RWPE2 (cell line): Measurements from ENCODE around the gene ADAM33.

Source experiments
- ATAC-seq: fragments of 200-7000 bp; cut with Tn5 transposase; 3 replicates; pipeline ENCODE4 v1.9.1; 2021; ENCODE audit warnings: low read depth
- DNase-seq: peaks from one replicate; pipeline ENCODE4 v3.0.0-alpha.2; 2020; ENCODE audit warnings: low spot score
- H3K27ac ChIP-seq: fragments of 450-650 bp; 2 replicates; pipeline ENCODE4 v1.5.1; 2017; ENCODE audit warnings: mild to moderate bottlenecking; ENCODE audit not compliant: poor library complexity, severe bottlenecking
- H3K27me3 ChIP-seq: fragments of 250-450 bp; sonication (Bioruptor Pico); 2 replicates; pipeline ENCODE4 v1.5.1; 2021; ENCODE audit warnings: mild to moderate bottlenecking, moderate library complexity; ENCODE audit not compliant: insufficient read depth, poor library complexity, severe bottlenecking
- H3K36me3 ChIP-seq: fragments of 250-450 bp; sonication (Bioruptor Pico); 2 replicates; pipeline ENCODE4 v1.5.1; 2020; ENCODE audit warnings: low read depth, mild to moderate bottlenecking, moderate library complexity
- H3K4me1 ChIP-seq: fragments of 250-450 bp; sonication (Bioruptor Pico); 2 replicates; pipeline ENCODE4 v1.5.1; 2021; ENCODE audit warnings: mild to moderate bottlenecking, moderate library complexity; ENCODE audit not compliant: insufficient read depth, poor library complexity, severe bottlenecking
- H3K4me3 ChIP-seq: fragments of 250-450 bp; sonication (Bioruptor Pico); 2 replicates; pipeline ENCODE4 v1.5.1; 2021; ENCODE audit warnings: mild to moderate bottlenecking, moderate library complexity; ENCODE audit not compliant: severe bottlenecking
- H3K9me3 ChIP-seq: fragments of 250-450 bp; sonication (Bioruptor Pico); 2 replicates; pipeline ENCODE4 v1.5.1; 2021; ENCODE audit warnings: mild to moderate bottlenecking, moderate library complexity; ENCODE audit not compliant: severe bottlenecking
- TF ChIP-seq, protein P1 (sequence below): fragments of 450-650 bp; IDR thresholded peaks from one replicate; pipeline ENCODE4 v1.5.1; 2017; ENCODE audit warnings: mild to moderate bottlenecking, moderate library complexity; ENCODE audit not compliant: poor library complexity, severe bottlenecking

ADAM33 gene

DNA sequence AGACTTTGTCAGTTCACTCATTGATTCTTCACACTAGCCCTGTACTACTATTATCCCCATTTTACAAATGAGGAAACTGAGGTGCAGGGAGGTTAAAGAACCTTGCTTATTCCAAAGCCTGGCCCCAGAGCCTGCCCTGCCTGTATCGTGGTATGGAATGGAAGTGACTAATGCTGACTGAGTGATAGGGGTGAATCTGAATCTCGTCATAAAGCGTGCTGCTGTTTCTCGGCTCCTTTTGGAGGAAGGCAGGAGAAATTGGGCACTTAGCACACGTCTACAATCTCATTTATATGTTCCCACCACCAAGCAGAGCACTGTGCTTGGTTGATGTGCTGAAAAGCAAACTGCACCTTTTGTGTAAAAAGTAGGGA, 35.8 kb downstream of the ADAM33 start:
- TF ChIP-seq, protein P1, sequence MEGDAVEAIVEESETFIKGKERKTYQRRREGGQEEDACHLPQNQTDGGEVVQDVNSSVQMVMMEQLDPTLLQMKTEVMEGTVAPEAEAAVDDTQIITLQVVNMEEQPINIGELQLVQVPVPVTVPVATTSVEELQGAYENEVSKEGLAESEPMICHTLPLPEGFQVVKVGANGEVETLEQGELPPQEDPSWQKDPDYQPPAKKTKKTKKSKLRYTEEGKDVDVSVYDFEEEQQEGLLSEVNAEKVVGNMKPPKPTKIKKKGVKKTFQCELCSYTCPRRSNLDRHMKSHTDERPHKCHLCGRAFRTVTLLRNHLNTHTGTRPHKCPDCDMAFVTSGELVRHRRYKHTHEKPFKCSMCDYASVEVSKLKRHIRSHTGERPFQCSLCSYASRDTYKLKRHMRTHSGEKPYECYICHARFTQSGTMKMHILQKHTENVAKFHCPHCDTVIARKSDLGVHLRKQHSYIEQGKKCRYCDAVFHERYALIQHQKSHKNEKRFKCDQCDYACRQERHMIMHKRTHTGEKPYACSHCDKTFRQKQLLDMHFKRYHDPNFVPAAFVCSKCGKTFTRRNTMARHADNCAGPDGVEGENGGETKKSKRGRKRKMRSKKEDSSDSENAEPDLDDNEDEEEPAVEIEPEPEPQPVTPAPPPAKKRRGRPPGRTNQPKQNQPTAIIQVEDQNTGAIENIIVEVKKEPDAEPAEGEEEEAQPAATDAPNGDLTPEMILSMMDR: no peak
- Histone ChIP-seq H3K4me1 (no peaks in the 10 kb centered on the region), H3K27me3 (no peaks in the 10 kb centered on the region), H3K9me3 (no peaks in the 10 kb centered on the region), H3K27ac (no peak overlapping the region), H3K4me3 (no peak overlapping the region), H3K36me3 (no peaks in the 10 kb centered on the region)
- peak; percentile 29; the same call in 1 of the 3 replicates for ATAC-seq
- no peak for DNase-seq

DNA sequence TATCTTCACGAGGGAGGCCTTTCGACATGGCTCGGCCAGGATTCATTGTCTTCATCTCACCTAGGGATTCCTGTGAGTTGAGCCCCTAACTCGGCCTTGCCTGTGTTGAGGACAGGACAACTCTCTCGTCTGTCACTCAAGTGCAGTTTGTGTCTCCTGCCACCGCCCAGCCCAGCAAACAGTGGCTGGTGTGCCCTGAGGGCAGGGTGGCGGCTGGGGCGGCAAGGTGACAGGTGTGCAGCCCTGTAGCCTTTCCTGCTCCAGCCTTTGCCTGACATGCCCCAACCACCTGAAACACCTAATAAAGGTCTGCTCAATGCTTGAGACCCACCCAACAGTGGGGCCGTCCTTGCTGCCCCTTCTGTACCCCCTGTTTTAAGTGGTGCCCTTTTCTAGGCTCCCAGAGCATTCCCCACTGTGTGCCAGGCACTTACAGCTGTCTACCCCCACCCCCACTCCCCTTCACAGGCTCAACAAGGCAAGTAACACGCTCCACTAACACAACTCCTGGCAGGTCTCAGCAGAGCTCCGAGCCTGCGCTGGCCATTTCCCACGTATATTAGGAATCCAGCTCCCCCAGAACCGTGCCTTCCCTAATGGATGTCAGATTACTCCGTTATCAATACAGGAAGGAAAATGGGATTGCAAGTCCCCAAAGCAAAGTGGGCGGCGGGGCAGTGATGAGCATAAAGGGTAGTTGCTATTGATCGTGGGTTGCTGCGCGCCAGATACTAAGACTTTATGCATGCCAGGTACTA, 36.3 kb downstream of the ADAM33 start:
- H3K36me3 ChIP-seq: no peaks in the 10 kb centered on the region
- no peak overlapping the region for H3K4me3 ChIP-seq
- no peaks in the 10 kb centered on the region for H3K9me3 ChIP-seq
- DNase-seq (no peak), ATAC-seq (no peak)
- no peaks in the 10 kb centered on the region for H3K4me1 ChIP-seq
- H3K27me3 ChIP-seq: no peaks in the 10 kb centered on the region
- TF ChIP-seq, protein P1: no peak
- no peak overlapping the region for H3K27ac ChIP-seq

DNA sequence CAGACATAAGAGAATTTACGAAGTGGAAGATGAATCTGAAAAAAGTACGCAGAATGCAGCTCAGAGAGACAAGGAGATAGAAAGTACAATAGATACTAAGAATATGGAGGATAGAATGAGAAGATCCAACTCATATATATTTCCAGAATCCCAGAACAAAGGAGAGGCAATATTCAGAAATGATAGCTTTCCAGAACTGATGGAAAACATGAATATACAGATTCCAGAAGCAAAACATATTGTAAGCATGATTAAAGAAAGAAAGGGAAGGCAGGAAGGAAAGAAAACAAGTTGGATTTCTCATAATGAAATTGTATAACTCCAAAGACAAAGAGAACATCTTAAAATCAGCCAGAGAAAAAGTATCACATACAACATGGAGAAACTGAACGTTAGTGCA, 41.6 kb downstream of the ADAM33 start:
- ATAC-seq: no peak
- no peak for DNase-seq
- TF ChIP-seq, protein P1: no peak
- Histone ChIP-seq H3K9me3 (no peaks in the 10 kb centered on the region), H3K4me1 (no peaks in the 10 kb centered on the region), H3K27me3 (no peaks in the 10 kb centered on the region), H3K36me3 (no peaks in the 10 kb centered on the region), H3K4me3 (no peak overlapping the region), H3K27ac (no peak overlapping the region)

DNA sequence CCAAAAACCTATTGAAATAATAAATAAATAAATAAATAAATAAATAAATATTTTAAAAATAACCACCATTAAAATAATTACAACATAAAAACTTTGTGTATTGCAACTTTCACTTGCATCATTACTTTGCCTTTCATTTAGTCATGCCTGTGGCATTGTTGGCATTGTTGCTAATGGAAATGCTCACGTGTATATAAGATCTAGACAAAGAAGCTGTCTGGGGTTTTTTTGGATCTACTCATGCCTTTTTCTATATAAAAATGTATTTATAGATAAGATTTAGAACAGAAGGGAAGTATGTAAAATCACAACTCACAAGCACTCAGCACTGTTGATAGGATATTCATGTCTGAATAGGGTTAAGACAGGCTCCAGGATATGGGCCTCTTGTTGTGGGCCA, 46.5 kb downstream of the ADAM33 start:
- TF ChIP-seq, protein P1: no peak
- DNase-seq (no peak), ATAC-seq (no peak)
- Histone ChIP-seq H3K27me3 (no peaks in the 10 kb centered on the region), H3K4me1 (no peaks in the 10 kb centered on the region), H3K36me3 (peaks cover 15% of the 10 kb centered on the region; the same call in 1 of the 2 replicates), H3K9me3 (no peaks in the 10 kb centered on the region), H3K4me3 (no peak overlapping the region), H3K27ac (no peak overlapping the region)

DNA sequence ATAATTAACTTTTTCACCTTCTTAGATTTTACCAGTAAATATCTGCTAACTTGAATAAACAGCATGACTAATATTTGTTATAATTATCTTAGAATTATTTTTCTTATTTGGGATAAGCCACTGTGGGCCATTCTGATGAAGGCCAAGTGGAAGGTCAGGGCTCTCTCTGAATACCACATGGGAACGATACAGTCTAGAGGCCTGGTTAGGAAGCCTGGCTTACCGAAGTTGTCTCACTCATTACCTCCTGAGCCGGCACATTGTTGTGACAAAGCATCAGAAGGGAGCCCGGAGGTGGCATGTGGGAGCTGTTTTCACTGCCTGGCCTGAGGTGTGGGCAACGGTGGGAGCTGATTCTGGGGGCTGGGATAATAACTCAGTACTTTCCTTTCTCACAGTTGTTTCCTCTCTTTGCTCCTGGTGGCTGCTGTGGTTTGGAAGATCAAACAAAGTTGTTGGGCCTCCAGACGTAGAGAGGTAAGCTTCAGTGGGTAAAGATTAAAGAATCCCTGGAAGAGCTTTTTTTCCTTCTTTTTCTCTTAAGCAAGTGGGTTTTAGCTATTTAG, 47.8 kb downstream of the ADAM33 start:
- TF ChIP-seq, protein P1: no peak
- no peaks in the 10 kb centered on the region for H3K27me3 ChIP-seq
- DNase-seq: no peak
- no peak for ATAC-seq
- H3K4me3 ChIP-seq: no peak overlapping the region
- peaks cover 15% of the 10 kb centered on the region; the same call in 1 of the 2 replicates for H3K36me3 ChIP-seq
- no peak overlapping the region for H3K27ac ChIP-seq
- H3K9me3 ChIP-seq: no peaks in the 10 kb centered on the region
- H3K4me1 ChIP-seq: no peaks in the 10 kb centered on the region
